T-helper 2 cell (primary cell): ENCODE results near the gene NCK1.
A peak's percentile ranks its signal among the peaks of the same experiment; 100 is the strongest.

Experiments
- DNase-seq, 5 experiments: peaks; one replicate each; pipeline versions ENCODE4 v3.0.0 to v3.0.0-alpha.2; 2012 to 2022

NCK1 gene

GRCh38 chr3:136909187-136909586 is 47.2 kb downstream of the NCK1 start:
- no peak for DNase-seq

- no peak for DNase-seq
Measured at GRCh38 chr3:136910697-136911096, 48.7 kb downstream of the NCK1 start.

- DNase-seq = no peak
Measured at GRCh38 chr3:136913168-136913567, 51.2 kb downstream of the NCK1 start.

GRCh38 chr3:136914739-136915138 is 52.7 kb downstream of the NCK1 start:
- no peak for DNase-seq

GRCh38 chr3:136916223-136916622 is 54.2 kb downstream of the NCK1 start:
- DNase-seq = no peak

- DNase-seq = peak in 2 of 5 experiments; percentile 64 to 94
Measured at GRCh38 chr3:136919799-136920580, 58.0 kb downstream of the NCK1 start.

- peak in 2 of 5 experiments; percentile 16 to 65 for DNase-seq
Measured at GRCh38 chr3:136920904-136921611, 59.0 kb downstream of the NCK1 start.

GRCh38 chr3:136925425-136926190 is 63.6 kb downstream of the NCK1 start:
- no peak for DNase-seq

- DNase-seq = no peak
Measured at GRCh38 chr3:136928240-136928639, 66.2 kb downstream of the NCK1 start.

GRCh38 chr3:136929977-136930670 is 68.1 kb downstream of the NCK1 start:
- no peak for DNase-seq

- no peak for DNase-seq
Measured at GRCh38 chr3:136931606-136932005, 69.6 kb downstream of the NCK1 start.

- DNase-seq = no peak
Measured at GRCh38 chr3:136932523-136932922, 70.5 kb downstream of the NCK1 start.

- DNase-seq = peak in 1 of 5 experiments; percentile 23
Measured at GRCh38 chr3:136932978-136933772, 71.2 kb downstream of the NCK1 start.

- no peak for DNase-seq
Measured at GRCh38 chr3:136937175-136937574, 75.2 kb downstream of the NCK1 start.

GRCh38 chr3:136937851-136938250 is 75.8 kb downstream of the NCK1 start:
- DNase-seq = no peak

GRCh38 chr3:136938334-136938733 is 76.3 kb downstream of the NCK1 start:
- DNase-seq = no peak

- no peak for DNase-seq
Measured at GRCh38 chr3:136939489-136939888, 77.5 kb downstream of the NCK1 start.

- no peak for DNase-seq
Measured at GRCh38 chr3:136942803-136943202, 80.8 kb downstream of the NCK1 start.

GRCh38 chr3:136943436-136943835 is 81.4 kb downstream of the NCK1 start:
- no peak for DNase-seq

- DNase-seq = no peak
Measured at GRCh38 chr3:136946978-136947377, 85.0 kb downstream of the NCK1 start.

GRCh38 chr3:136947477-136947876 is 85.5 kb downstream of the NCK1 start:
- no peak for DNase-seq

- no peak for DNase-seq
Measured at GRCh38 chr3:136949146-136949545, 87.1 kb downstream of the NCK1 start.
